Osteocyte (in vitro differentiated cells): ENCODE results near the gene PTH. TPM values are rescaled to one million over a fixed set of nuclear protein-coding genes. Genes with fewer than 3 reads are reported as not detected.

ENCODE experiments used
- DNase-seq: peaks from one replicate; pipeline ENCODE4 v3.0.0; 2021; ENCODE audit warnings: mixed read lengths; ENCODE audit not compliant: unreplicated experiment; ENCODE audit errors: extremely low spot score
- H3K27ac Mint-ChIP-seq: one replicate; pipeline ENCODE4 v1.8.0; 2021; ENCODE audit warnings: mild to moderate bottlenecking, mixed read lengths; ENCODE audit not compliant: unreplicated experiment
- H3K27me3 Mint-ChIP-seq: one replicate; pipeline ENCODE4 v1.8.0; 2021; ENCODE audit warnings: mixed read lengths; ENCODE audit not compliant: unreplicated experiment
- H3K36me3 Mint-ChIP-seq: one replicate; pipeline ENCODE4 v1.8.0; 2021; ENCODE audit warnings: mixed read lengths; ENCODE audit not compliant: unreplicated experiment
- H3K4me1 Mint-ChIP-seq: one replicate; pipeline ENCODE4 v1.8.0; 2021; ENCODE audit warnings: mixed read lengths; ENCODE audit not compliant: unreplicated experiment
- H3K4me3 Mint-ChIP-seq: one replicate; pipeline ENCODE4 v1.8.0; 2021; ENCODE audit warnings: mild to moderate bottlenecking, moderate library complexity, mixed read lengths; ENCODE audit not compliant: unreplicated experiment
- H3K9me3 Mint-ChIP-seq: one replicate; pipeline ENCODE4 v1.8.0; 2021; ENCODE audit warnings: mixed read lengths; ENCODE audit not compliant: unreplicated experiment
- CTCF ChIP-seq: fragments of 200-600 bp; sonication (generic); IDR thresholded peaks from 2 replicates; pipeline ENCODE4 v1.5.0; 2021; ENCODE audit warnings: antibody characterized with exemption, mild to moderate bottlenecking, moderate library complexity
- total RNA-seq: library from RNA; stranded (reverse); gene quantifications from 2 replicates; pipeline ENCODE4 v1.2.1, GENCODE V29; 2021

Gene PTH
- total RNA-seq, 1 donor from 2014 or later: not detected

GRCh38 chr11:13465909-13466371 lies 29.9 kb downstream of the PTH start:
- no peak for DNase-seq
- Mint-ChIP-seq H3K4me3 (no peak overlapping the region), H3K4me1 (peaks cover 29% of the 10 kb centered on the region), H3K9me3 (no peaks in the 10 kb centered on the region), H3K36me3 (no peaks in the 10 kb centered on the region), H3K27me3 (peaks cover 27% of the 10 kb centered on the region), H3K27ac (no peak overlapping the region)
- peak; percentile 72 for TF ChIP-seq CTCF

- Mint-ChIP-seq H3K27me3 (peaks cover 11% of the 10 kb centered on the region), H3K36me3 (peaks cover 3% of the 10 kb centered on the region), H3K9me3 (no peaks in the 10 kb centered on the region), H3K4me1 (peaks cover 29% of the 10 kb centered on the region), H3K27ac (peak overlapping the region; percentile 99), H3K4me3 (peak overlapping the region; percentile 99)
- TF ChIP-seq CTCF: no peak
- no peak for DNase-seq
These were observed 32.0 kb downstream of the PTH start for GRCh38 chr11:13463779-13464290.

GRCh38 chr11:13462901-13463778 lies 32.7 kb downstream of the PTH start, which contains the start of gene BTBD10:
Gene BTBD10, minus strand, starts transcription at chr11:13463222. Its CDS starts 18,098 bp downstream, at chr11:13445124.
- H3K9me3 Mint-ChIP-seq: no peaks in the 10 kb centered on the region
- DNase-seq: peak; percentile 97
- TF ChIP-seq CTCF: no peak
- H3K4me1 Mint-ChIP-seq: peaks cover 29% of the 10 kb centered on the region
- H3K4me3 Mint-ChIP-seq: peak within 1 kb of the TSS; percentile 99
- H3K27me3 Mint-ChIP-seq: peaks cover 8% of the 10 kb centered on the region
- peak within 1 kb of the TSS; percentile 99 for H3K27ac Mint-ChIP-seq
- H3K36me3 Mint-ChIP-seq: peaks cover 3% of the 10 kb centered on the region

GRCh38 chr11:13462311-13462900 lies 33.4 kb downstream of the PTH start:
- Mint-ChIP-seq H3K36me3 (peaks cover 3% of the 10 kb centered on the region), H3K27me3 (peaks cover 3% of the 10 kb centered on the region), H3K4me1 (peaks cover 29% of the 10 kb centered on the region), H3K9me3 (no peaks in the 10 kb centered on the region), H3K27ac (peak overlapping the region; percentile 99), H3K4me3 (peak overlapping the region; percentile 99)
- TF ChIP-seq CTCF: no peak
- DNase-seq: no peak

GRCh38 chr11:13461291-13461690 lies 34.5 kb downstream of the PTH start:
- no peaks in the 10 kb centered on the region for H3K9me3 Mint-ChIP-seq
- H3K27ac Mint-ChIP-seq: no peak overlapping the region
- H3K4me3 Mint-ChIP-seq: peak overlapping the region; percentile 99
- peaks cover 3% of the 10 kb centered on the region for H3K36me3 Mint-ChIP-seq
- H3K4me1 Mint-ChIP-seq: peaks cover 29% of the 10 kb centered on the region
- no peak for DNase-seq
- TF ChIP-seq CTCF: no peak
- H3K27me3 Mint-ChIP-seq: peaks cover 3% of the 10 kb centered on the region
